GM19468 (cell line): ENCODE results near the gene ESPN.

Experiments
- ATAC-seq: cut with Tn5 transposase; IDR thresholded peaks from one replicate; pipeline ENCODE4 v1.9.1; 2021; ENCODE audit warnings: mild to moderate bottlenecking, moderate library complexity, moderate number of reproducible peaks; ENCODE audit not compliant: unreplicated experiment; ENCODE audit errors: extremely low read depth

Gene ESPN

DNA sequence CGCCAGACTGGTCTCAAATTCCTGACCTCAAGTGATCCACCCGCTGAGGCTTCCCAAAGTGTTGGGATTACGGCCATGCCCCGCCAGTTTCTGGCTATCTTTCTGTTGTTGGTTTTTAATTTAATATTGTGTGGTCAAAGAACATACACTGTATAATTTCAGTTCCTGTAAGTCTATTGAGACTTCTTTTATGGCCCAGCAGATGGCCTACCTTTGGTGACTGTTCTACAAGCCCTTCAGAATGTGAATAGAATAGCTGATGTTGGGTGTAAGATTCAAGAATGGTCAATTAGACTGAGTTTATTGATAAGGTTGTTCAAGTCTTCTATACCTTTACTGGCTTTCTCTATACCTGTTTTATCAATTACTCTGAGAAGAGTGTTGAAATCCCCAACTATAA lies 15.5 kb upstream of the ESPN start:
- ATAC-seq, result no peak

DNA sequence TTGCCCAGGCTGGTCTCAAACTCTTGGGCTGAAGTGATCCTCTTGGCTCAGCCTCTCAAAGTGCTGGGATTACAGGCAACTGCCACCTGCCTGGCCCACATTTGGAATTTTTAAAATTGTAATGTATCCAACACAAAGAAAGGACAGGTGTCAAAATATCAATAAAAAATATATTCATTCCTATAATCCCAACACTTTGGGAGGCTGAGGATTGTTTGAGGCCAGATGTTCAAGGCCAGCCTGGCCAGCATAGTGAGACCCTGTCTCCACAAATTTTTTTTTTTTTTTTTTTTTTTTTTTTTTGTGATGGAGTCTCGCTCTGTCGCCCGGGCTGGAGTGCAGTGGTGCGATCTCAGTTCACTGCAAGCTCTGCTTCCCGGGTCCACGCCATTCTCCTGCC lies 14.8 kb upstream of the ESPN start:
- no peak for ATAC-seq

DNA sequence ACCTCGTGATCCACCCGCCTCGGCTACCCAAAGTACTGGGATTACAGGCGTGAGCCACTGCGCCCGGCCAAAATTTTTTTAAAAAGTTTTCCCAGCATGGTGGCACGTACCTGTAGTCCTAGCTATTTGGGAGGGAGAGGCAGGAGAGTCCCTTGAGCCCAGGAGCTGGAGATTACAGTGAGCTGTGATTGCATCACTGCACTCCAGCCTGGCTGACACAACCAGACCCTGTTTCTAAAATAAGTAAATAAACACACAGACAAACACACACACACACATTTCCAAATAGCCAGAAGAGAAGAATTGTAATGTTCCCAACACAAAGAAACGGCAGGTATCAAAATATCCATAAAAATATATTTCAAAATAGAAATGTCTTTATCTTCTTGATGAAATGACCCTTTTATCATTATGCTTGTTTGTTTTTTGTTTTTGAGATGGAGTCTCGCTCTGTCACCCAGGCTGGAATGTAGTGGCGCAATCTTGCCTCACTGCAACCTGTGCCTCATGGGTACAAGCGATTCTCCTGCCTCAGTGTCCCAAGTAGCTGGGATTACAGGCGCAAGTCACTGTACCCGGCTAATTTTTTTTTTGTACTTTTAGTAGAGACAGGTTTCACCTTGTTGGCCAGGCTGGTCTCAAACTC lies 14.2 kb upstream of the ESPN start:
- ATAC-seq, result no peak

DNA sequence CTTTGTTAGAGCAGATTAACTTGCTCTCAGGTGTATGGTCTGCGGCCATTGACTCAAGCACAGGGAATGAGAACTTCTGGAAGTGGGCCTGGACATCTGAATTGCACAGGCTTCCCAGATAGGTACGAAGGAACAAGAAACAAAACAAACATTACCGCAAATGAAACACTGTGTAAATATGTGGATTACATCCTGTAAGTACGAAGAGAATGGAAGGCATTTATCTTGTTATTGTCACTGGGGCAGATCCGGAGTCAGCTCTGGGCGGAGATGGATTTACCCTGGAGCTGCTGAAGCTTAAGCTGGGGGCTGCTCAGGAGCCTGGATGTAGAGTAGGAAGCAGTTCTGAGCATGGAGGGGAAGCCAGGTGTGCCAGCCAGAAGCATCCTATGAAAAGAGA lies 11.7 kb upstream of the ESPN start:
- ATAC-seq, result no peak

DNA sequence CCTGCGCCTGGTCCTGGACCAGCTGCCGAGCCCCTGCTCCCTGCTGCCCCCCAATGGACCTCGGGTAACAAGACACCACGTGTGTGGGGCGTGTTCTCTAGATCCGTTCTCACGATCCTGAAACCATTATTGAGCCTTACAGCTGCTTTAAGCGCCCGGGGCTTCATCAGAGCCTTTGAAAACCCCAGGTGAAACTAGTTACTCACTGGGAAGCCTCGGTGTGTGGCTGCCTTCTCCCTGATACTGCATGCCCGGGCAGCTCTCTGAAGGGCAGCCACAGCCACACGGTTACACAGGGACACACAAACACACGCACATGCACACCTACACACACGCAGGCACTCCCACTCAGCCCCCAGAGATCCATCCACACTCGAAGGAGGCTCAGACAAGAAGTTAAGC lies 10.1 kb upstream of the ESPN start:
- no peak for ATAC-seq

DNA sequence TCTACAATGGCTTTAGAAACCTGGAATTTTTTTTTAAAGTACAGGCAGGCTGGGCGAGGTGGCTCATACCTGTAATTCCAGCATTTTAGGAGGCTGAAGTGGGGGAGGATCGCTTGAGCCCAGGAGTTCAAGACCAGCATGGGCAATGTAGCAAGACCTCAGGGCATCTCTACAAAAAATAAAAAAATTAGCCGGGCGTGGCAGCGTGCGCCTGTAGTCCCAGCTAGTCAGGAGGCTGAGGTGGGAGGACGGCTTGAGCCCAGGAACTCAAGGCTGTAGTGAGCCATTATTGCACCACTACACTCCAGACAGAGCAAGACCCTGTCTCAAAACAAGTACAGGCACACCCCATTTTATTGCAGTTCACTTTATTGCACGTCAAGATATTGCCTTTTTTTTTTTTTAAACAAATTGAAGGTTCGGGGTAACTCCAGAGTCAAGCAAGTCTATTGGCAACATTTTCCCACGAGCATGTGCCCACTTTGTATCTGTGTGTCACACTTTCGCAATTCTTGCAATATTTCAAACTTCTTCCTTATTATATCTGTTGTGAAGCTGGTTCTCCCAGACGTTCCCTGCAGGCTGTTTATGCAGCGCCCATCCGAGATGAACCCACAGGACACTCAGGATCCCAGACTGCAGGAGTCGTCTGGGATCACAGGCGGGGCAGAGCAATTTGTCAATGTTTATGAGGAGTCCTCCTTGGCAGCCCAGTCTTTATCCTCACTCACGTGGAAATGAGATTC lies 9.5 kb upstream of the ESPN start:
- no peak for ATAC-seq

DNA sequence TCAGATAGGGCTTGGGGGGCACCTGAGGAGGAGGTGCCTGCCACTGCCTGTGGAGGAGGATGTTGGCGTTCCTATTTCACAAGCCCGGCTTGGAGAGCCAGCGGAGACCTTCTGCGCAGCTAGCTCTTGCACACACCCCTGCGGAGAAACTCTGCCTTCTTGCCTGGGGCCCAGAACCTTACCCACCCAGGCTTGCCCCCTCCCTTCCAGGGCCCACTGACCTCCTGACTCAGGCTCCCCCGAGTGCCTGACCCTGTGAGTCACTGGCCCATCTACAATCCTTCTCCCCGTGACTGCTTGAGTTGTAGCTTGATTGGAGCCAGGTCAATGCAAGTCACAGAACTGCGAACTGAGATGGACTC lies 8.3 kb upstream of the ESPN start:
- no peak for ATAC-seq

DNA sequence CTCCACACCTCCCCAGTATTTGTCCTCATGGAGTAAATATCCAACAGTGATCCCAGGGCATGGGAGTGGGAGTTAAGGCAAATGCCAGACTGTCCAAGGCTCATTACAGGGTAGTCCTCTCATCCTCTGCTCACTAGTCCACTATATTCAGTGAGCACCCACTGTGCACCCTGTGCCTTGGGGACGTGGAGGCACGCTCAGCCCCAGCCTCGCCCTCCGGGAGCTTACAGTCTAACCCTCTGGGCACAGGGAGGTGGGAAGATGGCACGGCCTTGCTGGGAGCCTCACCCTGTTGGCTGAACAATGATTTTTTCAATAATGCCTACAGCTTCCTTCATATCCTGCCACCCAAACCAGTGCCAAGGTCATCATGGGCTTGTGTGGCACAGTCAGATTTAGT lies 7.7 kb upstream of the ESPN start:
- ATAC-seq, result no peak

DNA sequence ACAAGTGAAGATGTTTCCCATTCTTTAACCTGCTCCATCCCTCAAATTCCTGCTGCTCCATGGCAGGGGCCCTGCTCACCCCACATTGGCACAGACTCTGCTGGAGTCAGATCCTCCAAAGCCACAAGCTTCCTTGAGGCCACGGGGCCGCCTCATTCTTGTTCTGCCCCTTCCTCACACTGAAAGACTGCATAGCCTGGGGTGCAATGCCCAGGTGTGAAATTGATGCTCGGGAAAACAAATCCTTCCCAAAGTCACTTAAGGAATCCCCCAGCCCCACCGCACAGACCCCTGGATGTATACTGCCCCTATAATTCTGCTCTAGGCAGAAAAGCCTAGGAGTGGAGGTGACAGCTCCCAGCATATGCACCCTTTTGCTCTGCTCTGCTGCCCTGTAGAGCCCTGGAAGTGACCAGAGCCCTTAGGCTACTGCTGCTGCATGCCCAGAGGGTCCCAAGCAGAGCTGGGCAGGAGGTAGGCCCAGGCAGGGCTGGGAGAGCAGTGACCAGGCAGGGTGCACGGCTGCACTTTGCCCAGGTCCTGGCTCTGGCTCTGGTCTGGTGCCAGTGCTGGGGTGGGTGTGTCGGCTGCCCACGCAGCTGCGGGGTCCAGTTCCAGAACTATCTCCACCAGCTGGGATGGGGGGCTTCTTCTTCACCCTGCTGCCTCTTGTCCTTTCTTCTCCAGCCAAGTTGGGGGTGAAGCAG lies 6.5 kb upstream of the ESPN start:
- no peak for ATAC-seq

DNA sequence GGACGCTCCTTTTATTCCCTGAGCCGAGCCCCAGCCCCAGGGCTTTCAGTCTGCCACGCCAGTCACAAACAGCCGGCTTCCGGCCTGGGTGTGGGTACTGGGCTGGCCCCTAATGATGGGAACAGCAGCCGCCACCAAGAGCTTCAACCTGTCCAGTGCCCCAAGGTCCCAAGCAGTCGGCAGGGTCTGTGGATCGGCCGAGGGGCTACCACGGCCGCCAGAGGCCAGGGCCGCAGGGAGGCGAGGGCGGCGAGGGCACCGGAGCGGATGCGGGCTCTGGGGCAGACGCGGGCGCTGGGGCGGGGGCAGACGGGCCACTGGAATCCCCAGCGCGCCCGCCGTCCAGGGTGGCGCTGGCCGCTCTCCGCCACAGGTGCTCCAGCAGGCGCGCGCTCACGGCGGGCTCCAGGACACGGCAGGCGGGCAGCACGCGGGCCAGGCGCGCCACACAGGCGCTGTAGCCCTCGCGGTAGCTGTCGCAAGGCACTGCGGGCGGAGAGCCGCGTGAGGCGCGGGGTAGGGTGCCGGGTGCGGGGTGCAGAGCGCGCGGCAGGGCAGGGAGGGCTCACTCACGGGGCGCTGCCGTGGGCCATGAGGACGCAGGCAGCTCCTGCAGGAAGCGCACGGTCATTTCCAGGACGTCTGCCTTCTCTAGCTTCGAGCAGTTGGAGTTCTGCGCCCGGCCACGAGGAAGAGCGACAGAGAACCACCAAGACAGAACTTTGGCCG lies 5.7 kb upstream of the ESPN start:
- ATAC-seq, result no peak

DNA sequence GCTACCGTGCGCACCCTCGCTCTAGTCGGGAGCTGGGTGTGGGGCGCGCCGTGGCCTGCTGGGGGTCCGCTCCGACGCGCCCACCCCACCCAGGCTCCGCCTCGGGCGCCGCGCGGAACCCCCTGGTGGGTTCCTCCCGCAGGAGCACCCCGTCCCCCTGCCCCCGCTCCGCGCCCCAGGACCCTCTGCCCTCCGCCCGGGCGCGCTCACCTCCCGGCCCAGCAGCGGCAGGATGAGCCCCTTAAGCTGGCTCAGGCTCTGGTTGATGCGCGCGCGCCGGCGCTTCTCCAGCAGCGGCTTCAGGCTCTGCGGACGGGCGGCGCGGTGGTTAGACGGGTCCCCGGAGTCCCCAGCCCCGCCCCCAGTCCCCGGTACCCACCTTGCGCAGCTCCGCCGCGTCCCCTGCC lies 5.2 kb upstream of the ESPN start:
- no peak for ATAC-seq

DNA sequence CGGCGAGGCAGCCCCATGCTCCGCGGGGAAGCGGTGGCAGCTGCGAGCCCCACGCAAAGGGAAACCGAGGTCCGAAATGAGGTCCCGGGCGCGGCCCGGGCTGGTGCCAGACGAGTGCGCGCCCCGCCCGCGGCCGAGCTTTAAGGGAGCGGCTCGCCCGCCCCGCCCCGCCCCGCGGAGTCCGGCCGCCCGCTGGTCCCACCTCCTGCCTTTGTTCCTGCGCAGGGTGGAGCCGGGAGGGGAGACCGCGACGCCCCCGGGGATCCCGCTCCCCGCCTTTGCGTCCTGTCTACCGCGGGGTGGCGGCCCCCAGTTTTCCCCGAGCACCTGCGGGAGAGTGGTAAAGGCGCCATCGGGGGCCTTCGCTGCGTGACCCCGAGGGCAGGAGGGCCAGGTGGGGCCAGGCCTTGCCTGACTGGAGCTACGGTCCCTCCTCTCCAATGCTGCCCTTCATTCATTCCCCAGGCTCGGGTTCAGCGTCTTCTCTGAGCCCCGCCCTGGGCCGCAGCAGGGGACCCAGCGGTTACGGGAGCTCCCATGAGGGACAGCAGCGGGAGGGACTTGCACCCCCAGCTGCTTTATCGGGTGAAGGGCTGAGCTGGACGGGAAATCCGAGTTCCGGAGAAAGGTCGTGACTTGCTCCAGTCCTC lies 4.6 kb upstream of the ESPN start, which contains the start of gene HES2:
HES2 (minus strand) TSS at position 116 of the 650 bp plus-strand sequence; CDS start at position 17, 99 bp downstream.
- ATAC-seq, result no peak

DNA sequence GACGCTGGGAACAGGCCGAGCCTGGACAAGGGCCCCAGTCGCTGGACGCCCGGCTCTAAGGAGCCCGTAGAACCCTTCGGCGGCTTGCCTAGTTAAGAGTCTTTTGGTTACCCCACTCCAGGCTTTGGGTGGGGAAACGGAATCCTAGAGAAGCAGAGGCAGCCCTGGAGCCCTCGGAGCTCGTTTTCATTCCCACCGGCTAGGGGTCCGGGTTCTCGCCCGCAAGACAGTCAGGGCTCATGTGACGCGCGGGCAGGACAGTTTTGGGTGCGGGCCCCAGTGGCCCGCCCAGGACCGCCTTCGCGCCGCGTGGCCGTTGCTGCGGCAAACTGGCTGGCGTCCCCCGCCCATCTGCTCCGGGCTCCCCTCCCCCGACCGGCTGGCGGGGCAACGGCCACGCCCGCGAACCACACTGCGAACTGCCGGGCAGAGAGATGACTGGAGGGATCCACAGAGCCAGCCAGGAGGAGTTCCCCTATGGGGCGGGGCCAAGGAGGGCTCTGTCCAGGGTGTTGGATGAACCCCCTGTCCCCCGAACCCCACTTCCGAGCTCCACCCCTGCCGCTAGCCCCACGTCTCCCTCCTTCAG lies 4.0 kb upstream of the ESPN start:
- no peak for ATAC-seq

DNA sequence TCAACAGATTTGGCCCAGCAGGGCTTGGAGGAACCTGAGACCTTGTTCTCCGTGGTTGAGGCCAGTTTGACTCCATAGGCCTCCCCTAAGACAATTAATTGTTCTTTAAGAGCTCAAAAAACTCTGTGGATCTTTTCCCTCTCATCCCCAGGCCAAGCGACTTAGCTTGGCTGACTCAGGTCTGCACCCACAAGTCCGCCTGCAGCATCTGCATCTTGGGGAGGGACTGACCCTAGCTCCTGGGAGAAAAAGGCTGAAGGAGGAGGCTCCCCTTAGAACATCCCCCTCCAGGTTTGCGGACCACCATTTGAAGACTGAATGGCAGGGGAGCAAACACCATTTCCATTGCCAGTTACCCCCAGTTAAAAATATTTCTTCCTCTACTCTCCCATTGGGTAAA lies 3.3 kb upstream of the ESPN start:
- ATAC-seq, result no peak

DNA sequence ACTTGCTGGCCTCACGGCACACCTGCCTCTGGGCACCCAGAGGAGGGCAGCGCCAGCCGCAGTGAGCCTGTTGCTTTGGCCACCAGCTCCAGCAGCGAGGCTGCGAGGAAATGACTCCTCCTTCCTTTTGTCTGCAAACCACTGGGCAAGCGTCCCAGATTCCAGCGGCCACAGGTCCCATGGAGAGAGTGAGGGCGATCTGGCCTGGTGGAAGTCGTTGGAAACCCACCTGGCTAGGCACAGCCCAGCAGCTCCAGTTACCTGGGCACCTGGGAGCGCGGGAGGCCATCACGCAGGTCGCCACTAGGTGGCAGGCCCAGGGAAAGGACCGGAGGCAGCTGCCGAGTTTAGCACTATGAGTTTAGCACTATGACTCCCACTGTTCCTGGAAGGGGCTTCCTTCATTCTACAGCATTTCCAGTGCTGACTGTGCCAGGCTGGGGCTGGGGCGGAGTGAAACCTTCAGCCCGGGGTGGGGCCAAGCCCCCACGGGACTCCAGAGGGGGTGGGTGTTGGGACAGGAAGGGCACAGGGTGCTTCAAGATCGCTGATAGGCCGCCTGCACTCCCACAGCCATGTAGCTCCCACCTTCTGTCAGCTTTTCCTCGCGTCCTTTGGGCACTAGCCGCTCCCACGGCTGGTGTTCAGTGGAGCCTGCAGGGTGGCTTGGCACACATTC lies 1.1 kb upstream of the ESPN start:
- ATAC-seq, result no peak

DNA sequence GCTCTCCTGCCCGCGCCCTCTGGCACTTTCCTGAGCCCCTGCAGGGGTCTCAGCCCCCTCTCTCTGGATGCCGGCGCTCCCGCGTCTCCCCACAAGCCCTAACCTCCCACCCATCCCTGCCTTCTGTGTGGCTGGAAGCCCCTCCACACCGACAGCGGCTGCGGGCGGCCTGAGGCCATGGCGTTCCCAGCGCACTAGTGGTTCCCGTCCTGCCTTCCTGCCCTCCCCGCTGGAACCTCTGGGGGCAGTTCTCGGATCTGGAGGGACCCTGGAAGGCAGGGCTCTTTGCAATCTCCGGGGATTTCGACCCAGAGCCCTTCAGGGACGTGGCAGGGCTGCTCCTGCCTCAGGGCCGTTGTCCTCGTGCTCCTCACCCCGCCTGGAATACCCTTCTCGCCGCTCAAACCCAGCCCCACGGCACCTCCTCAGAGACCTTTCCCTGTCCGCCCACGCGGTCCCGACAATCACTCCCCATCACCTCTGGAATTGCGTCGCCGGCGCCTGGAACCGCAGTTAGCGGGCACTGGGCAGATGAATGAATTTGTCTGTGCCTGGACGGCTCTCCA lies 493 bp upstream of the ESPN start:
- no peak for ATAC-seq

DNA sequence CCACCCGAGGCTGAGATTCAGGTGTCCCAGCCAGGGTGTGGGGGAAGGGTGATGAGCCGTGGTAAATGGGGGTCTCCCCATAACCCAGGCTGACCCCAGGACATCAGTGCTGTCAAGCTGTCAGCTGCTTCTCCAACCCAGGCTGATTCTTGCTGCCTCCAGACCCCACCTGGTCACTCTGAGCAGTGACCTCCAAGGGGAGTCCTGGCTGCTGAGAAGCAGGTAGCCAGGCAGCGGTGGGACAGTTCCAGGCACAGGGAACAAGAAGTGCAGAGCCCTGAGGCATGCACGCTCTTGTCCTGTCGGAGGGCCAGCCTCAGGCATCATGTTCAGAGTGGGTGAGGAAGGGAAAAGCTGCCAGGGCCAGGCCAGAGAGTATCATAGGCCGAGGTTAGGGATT lies 1.1 kb downstream of the ESPN start:
- no peak for ATAC-seq

DNA sequence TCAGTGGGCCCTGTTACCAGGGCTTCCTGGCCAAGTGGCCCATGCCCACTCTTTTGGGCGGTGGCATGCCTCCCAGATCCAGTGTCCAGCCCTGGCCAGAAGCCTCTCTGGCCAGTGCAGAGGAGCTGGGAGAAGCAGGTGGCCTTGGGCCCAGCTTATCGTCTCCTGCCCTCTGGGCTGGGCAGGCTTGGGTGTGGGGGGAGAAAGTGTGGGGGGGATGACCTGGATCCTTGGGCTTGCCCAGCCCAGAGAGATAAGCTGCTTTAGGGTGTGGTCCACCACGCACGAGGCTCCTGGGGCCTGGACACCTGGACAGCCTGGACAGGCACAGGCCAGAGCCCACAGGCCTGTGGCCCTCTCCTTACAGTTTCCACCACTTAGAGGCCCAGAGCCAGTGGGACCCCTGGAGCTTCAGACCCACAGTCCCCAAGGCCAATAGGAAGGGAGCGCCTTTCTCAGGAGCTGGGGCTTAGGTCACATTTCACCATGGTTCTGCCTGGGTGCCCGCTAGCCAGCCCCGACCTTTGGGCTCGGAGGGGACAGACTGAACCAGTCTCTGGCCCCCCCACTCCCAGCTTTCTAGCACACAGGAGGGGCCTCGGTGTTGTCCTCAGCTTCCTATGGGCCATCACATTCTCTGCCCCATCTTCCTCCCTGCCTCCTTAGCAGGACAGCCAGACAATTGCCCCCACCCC lies 1.8 kb downstream of the ESPN start:
- ATAC-seq, result no peak

DNA sequence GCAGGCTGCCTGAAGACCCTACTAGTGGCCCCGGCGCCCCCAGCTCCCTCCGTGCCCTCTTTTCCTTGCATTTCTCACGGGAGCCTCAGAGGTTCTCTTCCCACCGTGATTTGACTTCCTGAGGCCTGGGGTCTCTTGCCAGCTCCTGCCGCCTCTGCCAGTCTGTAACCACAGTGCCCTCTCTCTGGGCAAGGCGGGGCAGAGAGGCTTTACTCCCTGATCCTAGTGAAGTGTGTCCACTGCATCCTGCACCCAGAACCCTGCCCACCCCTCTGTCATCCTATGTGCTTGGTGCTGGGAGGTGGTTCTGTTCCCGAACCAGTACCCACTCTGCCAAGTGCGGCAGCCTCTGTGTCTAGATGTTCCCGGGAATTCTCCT lies 2.4 kb downstream of the ESPN start:
- ATAC-seq, result no peak
